NCI-H1930 (cell line): ENCODE results near the gene CAMK4.
"Not testable (repeated sequence)": the region's sequence is repeated elsewhere in the genome, so short reads cannot be mapped to it uniquely, and the experiment has no call there.

ENCODE experiments used
- DNase-seq, 2 experiments: peaks; one replicate each; lab custom pipeline; 2025; lab: John Stamatoyannopoulos, UW

The CAMK4 gene

GRCh38 chr5:111310711-111311620 is 86.8 kb downstream of the CAMK4 start:
- DNase-seq, result no peak

GRCh38 chr5:111311666-111312065 is 87.5 kb downstream of the CAMK4 start:
- DNase-seq, result no peak

GRCh38 chr5:111313017-111313724 is 89.0 kb downstream of the CAMK4 start:
- no peak for DNase-seq

GRCh38 chr5:111320953-111321352 is 96.8 kb downstream of the CAMK4 start:
- DNase-seq, result no peak

GRCh38 chr5:111321376-111321775 is 97.2 kb downstream of the CAMK4 start:
- DNase-seq, result no peak

GRCh38 chr5:111326551-111326950 is 102.4 kb downstream of the CAMK4 start:
- no peak for DNase-seq

- no peak for DNase-seq
These were observed 112.9 kb downstream of the CAMK4 start for GRCh38 chr5:111337133-111337532.

GRCh38 chr5:111337688-111338087 is 113.5 kb downstream of the CAMK4 start:
- no peak for DNase-seq

GRCh38 chr5:111345731-111346130 is 121.5 kb downstream of the CAMK4 start:
- DNase-seq, result no peak

- no peak for DNase-seq
These were observed 122.8 kb downstream of the CAMK4 start for GRCh38 chr5:111347021-111347420.

GRCh38 chr5:111348661-111349329 is 124.6 kb downstream of the CAMK4 start:
- no peak for DNase-seq

- DNase-seq, result no peak
These were observed 125.2 kb downstream of the CAMK4 start for GRCh38 chr5:111349429-111349828.

- DNase-seq, result no peak
These were observed 128.9 kb downstream of the CAMK4 start for GRCh38 chr5:111353035-111353434.

GRCh38 chr5:111358726-111359125 is 134.5 kb downstream of the CAMK4 start:
- DNase-seq, result not testable (repeated sequence)

- DNase-seq, result no peak
These were observed 136.0 kb downstream of the CAMK4 start for GRCh38 chr5:111360173-111360572.

GRCh38 chr5:111364992-111365391 is 140.8 kb downstream of the CAMK4 start:
- no peak for DNase-seq

- no peak for DNase-seq
These were observed 142.2 kb downstream of the CAMK4 start for GRCh38 chr5:111366388-111366787.

GRCh38 chr5:111367115-111367514 is 142.9 kb downstream of the CAMK4 start:
- DNase-seq, result no peak

- no peak for DNase-seq
These were observed 148.6 kb downstream of the CAMK4 start for GRCh38 chr5:111372799-111373198.

- no peak for DNase-seq
These were observed 150.2 kb downstream of the CAMK4 start for GRCh38 chr5:111374380-111374779.

GRCh38 chr5:111375645-111376044 is 151.5 kb downstream of the CAMK4 start:
- DNase-seq, result no peak

- DNase-seq, result no peak
These were observed 153.1 kb downstream of the CAMK4 start for GRCh38 chr5:111377306-111377705.

GRCh38 chr5:111379391-111379816 is 155.2 kb downstream of the CAMK4 start:
- DNase-seq, result peak; percentile 53 to 69
